Measurements from ENCODE around the gene PLPP3.

The PLPP3 gene

DNA sequence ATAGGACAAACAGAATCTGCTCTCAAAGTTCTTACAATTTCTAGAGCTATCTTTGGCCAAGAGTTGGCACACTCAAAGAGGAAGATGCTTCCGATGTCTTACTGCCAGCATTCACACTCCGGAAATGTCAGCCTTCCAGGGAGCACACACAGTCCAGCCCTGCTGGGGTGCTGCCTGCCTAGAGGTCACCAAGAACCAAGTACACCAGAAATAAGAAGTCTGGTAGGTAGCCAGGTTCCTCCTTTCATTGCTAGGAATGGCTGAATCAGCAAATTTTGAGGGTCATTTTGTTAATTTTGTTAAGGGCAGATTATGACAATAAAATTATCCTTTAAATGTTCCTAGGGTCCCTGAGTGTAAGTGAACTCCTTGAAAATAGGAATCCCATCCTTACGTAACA lies 77.5 kb downstream of the PLPP3 start:
- in situ Hi-C loops (cut with MboI; ENCODE audit: low sequenced_read_pairs): no loop called here

DNA sequence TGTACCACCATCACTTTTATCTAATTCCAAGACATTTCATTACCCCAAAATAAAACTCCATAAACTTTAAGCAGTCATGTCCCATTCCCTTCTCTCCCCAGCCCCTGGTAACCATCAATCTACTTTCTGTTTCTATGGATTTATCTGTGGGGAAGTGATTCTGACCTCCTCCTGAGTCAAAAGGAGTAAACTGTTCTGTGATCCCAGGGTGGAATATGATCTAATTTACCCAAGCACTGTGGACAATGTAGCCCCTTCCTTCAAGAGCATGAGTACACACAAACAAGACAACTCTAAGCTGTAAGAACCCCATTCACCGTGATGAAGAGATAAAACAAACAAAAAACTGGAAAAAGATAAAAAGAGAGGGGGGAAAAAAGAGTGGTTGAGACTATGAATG lies 77.9 kb downstream of the PLPP3 start:
- in situ Hi-C loops (cut with MboI; ENCODE audit: low sequenced_read_pairs): no loop called here

GRCh38 chr1:56496821-56497772 lies 82.3 kb downstream of the PLPP3 start:
- in situ Hi-C loops (cut with MboI; ENCODE audit: low sequenced_read_pairs): no loop called here

DNA sequence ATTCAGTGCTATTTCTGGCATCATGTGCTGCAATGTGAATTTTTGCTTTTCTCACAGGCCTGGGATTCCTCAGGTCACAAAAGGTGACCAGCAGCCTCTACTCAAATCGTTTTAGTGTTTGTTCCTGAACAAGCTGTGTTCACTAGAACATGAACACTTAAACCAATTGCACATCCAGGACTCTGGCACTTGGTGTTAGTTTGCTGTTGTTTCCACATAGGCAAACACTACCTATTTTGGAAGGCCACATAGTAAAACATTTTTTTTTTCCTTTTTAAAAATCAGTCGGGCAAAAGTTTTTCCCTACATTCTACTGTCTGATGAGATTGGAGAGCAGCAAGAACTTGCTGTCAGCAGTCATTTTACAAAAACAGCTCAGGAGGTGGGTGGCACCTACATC lies 83.2 kb downstream of the PLPP3 start:
- in situ Hi-C loops (cut with MboI; ENCODE audit: low sequenced_read_pairs): no loop called here

DNA sequence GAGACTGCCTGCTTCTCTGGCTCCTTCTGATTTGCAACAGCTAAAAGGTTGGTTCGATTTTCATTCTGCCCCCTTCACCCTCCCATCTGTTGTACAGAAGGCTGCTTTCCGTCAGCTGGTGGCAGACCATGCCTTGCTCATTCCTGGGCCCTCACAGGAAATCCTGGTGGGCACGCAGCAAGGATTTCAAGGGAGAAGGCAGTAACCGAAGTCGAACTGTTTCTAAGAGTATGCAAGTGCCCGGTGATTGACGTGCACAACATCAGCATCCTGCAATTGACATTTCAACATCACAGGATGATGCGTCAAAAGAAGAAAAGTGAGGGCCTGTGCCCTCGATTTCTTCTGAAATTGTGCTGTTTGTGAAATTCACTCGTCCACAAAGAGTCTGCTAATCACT lies 83.8 kb downstream of the PLPP3 start:
- in situ Hi-C loops (cut with MboI; ENCODE audit: low sequenced_read_pairs): no loop called here

DNA sequence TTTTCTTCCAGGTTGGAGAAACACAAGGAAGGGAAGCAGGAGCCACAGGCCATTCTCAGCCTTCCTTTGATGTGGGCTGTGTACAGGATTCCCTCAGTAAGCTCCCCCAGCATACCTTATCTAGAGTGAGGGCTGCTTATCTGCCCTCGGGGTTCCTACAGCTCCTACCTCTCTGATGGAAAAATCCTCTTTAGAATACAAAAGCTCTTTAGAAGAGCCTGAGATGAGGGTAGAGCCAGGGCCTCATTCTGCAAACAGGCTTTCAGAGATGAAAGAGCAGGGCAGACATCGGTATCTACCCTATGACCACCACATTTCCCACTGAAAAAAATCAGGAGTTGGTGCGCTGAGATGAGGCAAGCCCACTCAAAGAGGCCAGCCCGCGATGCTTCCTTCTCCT lies 85.1 kb downstream of the PLPP3 start:
- in situ Hi-C loops (cut with MboI; ENCODE audit: low sequenced_read_pairs): no loop called here

DNA sequence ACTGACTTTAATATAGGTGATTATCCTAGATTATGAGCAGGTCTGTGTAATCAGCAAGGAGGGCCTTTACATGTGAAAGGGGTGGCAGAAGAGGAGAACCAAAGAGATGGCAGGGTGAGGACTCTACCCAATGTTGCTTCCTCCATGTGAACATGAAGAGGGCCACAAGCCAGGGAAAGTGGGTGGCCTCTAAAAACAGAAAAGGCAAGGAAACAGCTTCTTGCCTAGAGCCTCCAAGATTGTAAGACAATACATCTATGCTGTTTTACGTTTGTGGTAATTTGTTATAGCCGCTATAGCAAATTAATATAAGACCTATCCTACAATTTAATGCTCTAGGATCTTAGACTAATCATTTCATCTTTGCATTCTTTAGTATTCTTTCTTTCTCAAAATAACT lies 85.5 kb downstream of the PLPP3 start:
- in situ Hi-C loops (cut with MboI; ENCODE audit: low sequenced_read_pairs): no loop called here

GRCh38 chr1:56491441-56491840 lies 87.9 kb downstream of the PLPP3 start:
- in situ Hi-C loops (cut with MboI; ENCODE audit: low sequenced_read_pairs): no loop called here

GRCh38 chr1:56490619-56491018 lies 88.7 kb downstream of the PLPP3 start:
- in situ Hi-C loops (cut with MboI; ENCODE audit: low sequenced_read_pairs): no loop called here

- in situ Hi-C loops (cut with MboI; ENCODE audit: low sequenced_read_pairs): no loop called here
Observed at GRCh38 chr1:56489695-56490094, 89.7 kb downstream of the PLPP3 start.

- in situ Hi-C loops (cut with MboI; ENCODE audit: low sequenced_read_pairs): no loop called here
Observed at GRCh38 chr1:56484695-56485094, 94.7 kb downstream of the PLPP3 start.

DNA sequence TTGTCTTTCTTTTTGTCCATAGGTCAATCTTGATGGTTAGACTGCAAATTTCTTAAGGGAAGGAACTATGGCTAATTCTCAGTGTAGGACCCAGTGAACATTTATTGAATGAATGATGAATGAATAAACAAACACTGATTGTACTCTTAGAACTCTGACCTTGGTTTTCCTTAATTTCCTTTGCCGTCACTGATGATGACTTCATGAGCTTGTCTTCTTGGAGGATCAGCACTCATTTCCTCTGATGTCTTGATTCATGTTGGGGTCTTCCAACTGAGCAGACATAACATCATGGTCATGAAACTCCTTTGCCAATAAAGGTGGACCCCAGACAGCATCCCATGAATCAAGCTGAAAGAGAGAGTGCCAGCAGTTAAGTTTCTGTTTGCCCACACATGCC lies 96.3 kb downstream of the PLPP3 start:
- in situ Hi-C loops (cut with MboI; ENCODE audit: low sequenced_read_pairs): no loop called here

DNA sequence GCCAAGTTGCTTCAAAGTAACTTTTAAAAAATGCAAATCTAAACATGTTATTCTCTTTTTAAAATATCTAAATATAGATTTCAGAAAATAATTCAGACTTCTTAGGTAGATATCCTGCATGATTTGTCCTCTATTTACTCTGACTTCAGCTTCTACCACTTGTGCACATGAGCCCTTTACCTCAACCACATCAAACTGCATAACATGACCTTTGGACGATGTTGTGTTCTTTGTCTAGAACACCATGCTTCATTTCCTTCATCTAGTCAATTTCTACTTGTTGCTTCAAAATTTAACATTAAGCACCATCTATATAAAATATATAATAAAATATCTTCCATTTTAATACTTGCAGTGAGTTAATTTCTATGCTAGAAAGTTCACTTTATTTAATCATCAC lies 96.9 kb downstream of the PLPP3 start:
- in situ Hi-C loops (cut with MboI; ENCODE audit: low sequenced_read_pairs): no loop called here

GRCh38 chr1:56481140-56481694 lies 98.1 kb downstream of the PLPP3 start:
- in situ Hi-C loops (cut with MboI; ENCODE audit: low sequenced_read_pairs): no loop called here

DNA sequence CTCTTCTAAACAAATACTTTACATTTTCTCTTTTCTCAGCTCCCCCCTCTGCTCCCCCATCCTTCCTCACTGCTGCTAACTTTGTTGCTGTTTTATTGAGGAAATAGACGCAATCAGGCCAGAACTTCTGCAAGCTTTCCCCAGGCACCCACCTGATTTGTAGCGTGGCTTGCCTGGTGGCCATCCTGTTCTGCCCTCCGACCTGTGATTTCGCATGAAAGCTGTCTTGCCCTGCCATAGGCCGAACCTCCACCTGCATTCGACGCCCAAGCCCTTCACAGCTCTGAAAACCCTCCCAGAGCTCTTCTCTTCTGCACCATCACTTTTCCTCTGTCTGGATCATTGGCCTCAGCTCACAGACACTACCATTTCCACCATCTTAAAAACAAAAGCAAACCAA lies 100.6 kb downstream of the PLPP3 start:
- in situ Hi-C loops (cut with MboI; ENCODE audit: low sequenced_read_pairs): no loop called here

DNA sequence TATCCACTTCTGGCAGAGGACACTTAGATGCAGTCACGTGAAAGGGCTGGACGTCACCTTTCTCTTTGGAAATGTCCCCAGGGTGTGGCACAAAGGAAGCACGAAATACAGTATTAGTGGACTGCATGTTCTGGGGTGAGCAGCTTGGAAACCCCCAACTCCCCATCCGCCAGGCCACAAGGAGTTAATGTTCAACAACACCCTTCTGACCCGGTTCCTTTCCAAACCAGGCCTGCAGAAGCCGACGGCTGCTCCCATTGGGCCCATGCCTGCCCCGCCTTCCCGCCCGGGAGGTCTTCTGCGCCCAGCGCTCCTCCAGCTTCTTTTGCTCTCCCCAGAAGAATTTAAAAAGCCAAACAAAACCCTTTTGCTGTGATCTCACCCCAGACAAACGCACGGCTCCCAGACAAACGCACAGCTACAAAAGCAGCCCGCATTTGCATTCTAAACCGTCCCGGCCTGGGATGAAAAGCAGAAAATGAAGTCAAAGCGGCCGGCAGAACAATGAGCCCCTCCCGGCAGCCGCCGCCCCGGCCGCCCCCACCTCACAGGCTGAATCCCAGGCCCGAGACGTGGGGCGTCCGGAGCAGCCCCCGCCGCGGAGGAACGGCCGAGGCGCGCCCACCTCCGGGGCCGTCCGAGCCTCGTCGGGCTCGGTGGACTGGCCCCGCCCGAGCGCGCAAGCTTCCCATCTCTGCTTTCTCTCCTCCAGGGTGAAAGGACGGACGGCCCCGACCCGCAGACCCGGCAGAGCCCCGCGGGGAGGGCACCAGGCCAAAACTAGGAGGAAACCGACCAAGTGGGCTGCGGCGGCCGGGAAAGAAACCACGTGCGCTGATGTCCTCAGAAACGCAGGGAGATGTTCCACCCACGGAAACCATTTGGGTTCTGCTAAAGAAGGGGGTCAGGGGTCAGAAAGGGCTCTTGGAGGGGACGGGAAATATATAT lies 101.9 kb downstream of the PLPP3 start:
- in situ Hi-C loops (cut with MboI; ENCODE audit: low sequenced_read_pairs): no loop called here

- in situ Hi-C loops (cut with MboI; ENCODE audit: low sequenced_read_pairs): no loop called here
Observed at GRCh38 chr1:56473582-56474270, 105.6 kb downstream of the PLPP3 start.

DNA sequence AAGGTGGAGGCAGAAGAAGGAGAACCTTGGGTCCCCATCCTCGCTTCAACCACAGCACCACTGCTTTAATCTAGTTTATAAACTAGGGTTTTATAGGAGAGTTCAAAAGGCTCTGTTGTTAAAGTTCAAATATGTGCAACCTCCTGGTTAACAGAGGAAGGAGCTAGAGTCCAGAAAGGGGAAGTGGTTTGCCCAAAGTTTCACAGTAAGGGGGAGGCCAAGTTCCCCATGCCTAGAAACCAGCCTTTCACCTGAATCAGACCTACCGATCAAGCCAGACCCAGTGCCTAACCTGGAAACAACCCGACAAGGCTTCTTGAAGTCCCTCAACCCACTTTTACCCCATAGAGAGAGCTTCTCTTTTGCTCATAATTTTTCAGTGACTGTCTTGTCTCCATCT lies 106.5 kb downstream of the PLPP3 start:
- in situ Hi-C loops (cut with MboI; ENCODE audit: low sequenced_read_pairs): no loop called here

DNA sequence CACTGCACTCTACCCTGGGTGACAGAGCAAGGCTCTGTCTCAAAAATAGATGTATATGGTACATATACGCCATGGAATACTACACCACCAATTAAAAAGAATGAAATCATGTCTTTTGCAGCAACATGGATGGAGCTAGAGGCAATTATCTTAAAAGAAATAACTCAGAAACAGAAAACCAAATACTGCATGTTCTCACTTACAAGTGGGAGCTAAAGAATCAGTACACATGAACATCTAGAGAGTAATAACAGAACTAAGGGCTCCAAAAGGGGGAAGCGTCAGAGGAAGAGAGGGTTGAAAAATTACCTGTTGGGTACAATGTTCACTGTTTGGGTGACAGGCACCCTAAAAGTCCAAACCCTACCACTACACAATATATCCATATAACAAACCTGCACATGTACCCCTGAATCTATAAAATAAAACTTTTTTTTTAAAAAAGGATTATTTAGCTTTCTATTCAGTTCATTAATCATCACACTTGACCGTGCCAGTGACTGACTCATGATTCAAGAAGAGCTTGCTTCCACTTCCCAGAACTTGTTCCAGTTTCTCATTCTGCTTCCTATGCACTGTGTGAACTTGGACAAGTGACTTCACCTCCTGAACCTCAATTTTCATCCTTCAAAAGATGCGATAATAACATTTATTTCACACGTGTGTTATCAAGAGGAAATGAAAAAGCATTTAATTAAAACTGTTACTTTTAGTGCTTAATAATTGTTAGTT lies 109.6 kb downstream of the PLPP3 start:
- in situ Hi-C loops (cut with MboI; ENCODE audit: low sequenced_read_pairs): no loop called here

GRCh38 chr1:56468518-56468917 lies 110.8 kb downstream of the PLPP3 start:
- in situ Hi-C loops (cut with MboI; ENCODE audit: low sequenced_read_pairs): no loop called here
